Gastrocnemius medialis (tissue), 4 donors: Measurements from ENCODE around the gene MLN.

ENCODE experiments used
- CTCF ChIP-seq, 5 experiments: fragments of 450-650 bp in 3 of 5; fragments of 200-600 bp in 2 of 5; sonication (generic) in 2 of 5; IDR thresholded peaks in 4 of 5; conservative IDR thresholded peaks in 1 of 5; 1 replicate in 4 of 5; 2 replicates in 1 of 5; pipeline ENCODE4 v1.5.1; 2016 to 2019; ENCODE audit warnings: antibody characterized with exemption in 5 of 5, mild to moderate bottlenecking in 3 of 5, moderate library complexity in 3 of 5
- POLR2A ChIP-seq, 2 donors: fragments of 450-650 bp; IDR thresholded peaks; one replicate each; pipeline ENCODE4 v1.6.1; 2017; ENCODE audit warnings: antibody characterized with exemption in 2 of 2, mild to moderate bottlenecking in 2 of 2, moderate library complexity in 2 of 2

GRCh38 chr6:33755070-33755869 is 48.5 kb downstream of the MLN start:
- TF ChIP-seq CTCF (IDR thresholded peaks at IDR 0.05 in 4 of 5, conservative IDR thresholded peaks at IDR 0.05 in 1 of 5): no peak
- TF ChIP-seq POLR2A (IDR thresholded peaks at IDR 0.05): no peak
